ENCODE data around the gene ZNF408.
"Not testable (repeated sequence)": the region's sequence is repeated elsewhere in the genome, so short reads cannot be mapped to it uniquely, and the experiment has no call there.

Gene ZNF408

GRCh38 chr11:46701078-46701654 is 335 bp downstream of the ZNF408 start:
- in situ Hi-C loops (cut with MboI; ENCODE audit: low pct_unique_long_range_greater_than_20kb, low sequenced_read_pairs, unreplicated experiment), result no loop called here
- TF ChIP-seq CTCF (IDR thresholded peaks at IDR 0.05; ENCODE audit: extremely low read depth, insufficient read depth, missing control alignments), result no peak
- DNase-seq (ENCODE audit: low spot score), result no peak

GRCh38 chr11:46705070-46705688 is 4.3 kb downstream of the ZNF408 start:
- no peak for TF ChIP-seq CTCF (IDR thresholded peaks at IDR 0.05; ENCODE audit: extremely low read depth, insufficient read depth, missing control alignments)
- no peak for DNase-seq (ENCODE audit: low spot score)
- in situ Hi-C loops (cut with MboI; ENCODE audit: low pct_unique_long_range_greater_than_20kb, low sequenced_read_pairs, unreplicated experiment), result no loop called here

GRCh38 chr11:46706886-46707285 is 6.1 kb downstream of the ZNF408 start:
- in situ Hi-C loops (cut with MboI; ENCODE audit: low pct_unique_long_range_greater_than_20kb, low sequenced_read_pairs, unreplicated experiment), result no loop called here
- no peak for DNase-seq (ENCODE audit: low spot score)
- no peak for TF ChIP-seq CTCF (IDR thresholded peaks at IDR 0.05; ENCODE audit: extremely low read depth, insufficient read depth, missing control alignments)

GRCh38 chr11:46709351-46709750 is 8.5 kb downstream of the ZNF408 start:
- in situ Hi-C loops (cut with MboI; ENCODE audit: low pct_unique_long_range_greater_than_20kb, low sequenced_read_pairs, unreplicated experiment); DNase-seq (ENCODE audit: low spot score): not testable (repeated sequence)

GRCh38 chr11:46710821-46711269 is 10.0 kb downstream of the ZNF408 start:
- no peak for DNase-seq (ENCODE audit: low spot score)
- in situ Hi-C loops (cut with MboI; ENCODE audit: low pct_unique_long_range_greater_than_20kb, low sequenced_read_pairs, unreplicated experiment), result no loop called here
- no peak for TF ChIP-seq CTCF (IDR thresholded peaks at IDR 0.05; ENCODE audit: extremely low read depth, insufficient read depth, missing control alignments)

- no peak for TF ChIP-seq CTCF (IDR thresholded peaks at IDR 0.05; ENCODE audit: extremely low read depth, insufficient read depth, missing control alignments)
- in situ Hi-C loops (cut with MboI; ENCODE audit: low pct_unique_long_range_greater_than_20kb, low sequenced_read_pairs, unreplicated experiment), result no loop called here
- no peak for DNase-seq (ENCODE audit: low spot score)
Measured at GRCh38 chr11:46711303-46711702, 10.5 kb downstream of the ZNF408 start.

GRCh38 chr11:46712874-46713576 is 12.2 kb downstream of the ZNF408 start:
- TF ChIP-seq CTCF (IDR thresholded peaks at IDR 0.05; ENCODE audit: extremely low read depth, insufficient read depth, missing control alignments), result no peak
- in situ Hi-C loops (cut with MboI; ENCODE audit: low pct_unique_long_range_greater_than_20kb, low sequenced_read_pairs, unreplicated experiment), result no loop called here
- no peak for DNase-seq (ENCODE audit: low spot score)

GRCh38 chr11:46717825-46718154 is 17.0 kb downstream of the ZNF408 start:
- DNase-seq (ENCODE audit: low spot score); in situ Hi-C loops (cut with MboI; ENCODE audit: low pct_unique_long_range_greater_than_20kb, low sequenced_read_pairs, unreplicated experiment): not testable (repeated sequence)
